DND-41 (cell line): ENCODE results near the gene FGFR1OP2.
"Not testable (repeated sequence)": the region's sequence is repeated elsewhere in the genome, so short reads cannot be mapped to it uniquely, and the experiment has no call there.

Experiments used
- ATAC-seq: fragments of 200-7000 bp; cut with Tn5 transposase; 3 replicates; pipeline ENCODE4 v1.9.1; 2021; ENCODE audit warnings: low read depth; ENCODE audit not compliant: insufficient read depth
- DNase-seq: peaks from one replicate; pipeline ENCODE4 v3.0.0-alpha.2; 2020
- H2AFZ ChIP-seq: 2 replicates; pipeline ENCODE4 v1.6.0; 2012; ENCODE audit warnings: low read depth, low read length
- H3K27ac ChIP-seq: 2 replicates; pipeline ENCODE4 v1.5.1; 2012; ENCODE audit warnings: low read length, inconsistent platforms
- H3K27me3 ChIP-seq: fragments of 200-600 bp; sonication (generic); 2 replicates; pipeline ENCODE4 v1.6.0; 2012; ENCODE audit warnings: low read length, mild to moderate bottlenecking, inconsistent platforms; ENCODE audit not compliant: insufficient read depth, poor library complexity
- H3K36me3 ChIP-seq: 2 replicates; pipeline ENCODE4 v1.5.1; 2012; ENCODE audit warnings: low read length, inconsistent platforms; ENCODE audit not compliant: insufficient read depth
- H3K4me1 ChIP-seq: 2 replicates; pipeline ENCODE4 v1.5.1; 2012; ENCODE audit warnings: mild to moderate bottlenecking, low read length; ENCODE audit not compliant: insufficient read depth
- H3K4me2 ChIP-seq: 2 replicates; pipeline ENCODE4 v1.6.0; 2012; ENCODE audit warnings: mild to moderate bottlenecking, moderate library complexity, low read length, inconsistent platforms; ENCODE audit not compliant: insufficient read depth
- H3K4me3 ChIP-seq, 2 experiments: fragments of 200-600 bp in 1 of 2; shearing (Covaris generic) in 1 of 2; 2 replicates each; pipeline ENCODE4 v1.5.1; 2012 to 2016; ENCODE audit warnings: inconsistent platforms in 2 of 2, low read length in 2 of 2, mild to moderate bottlenecking in 2 of 2, low read depth in 1 of 2, moderate library complexity in 1 of 2
- H3K79me2 ChIP-seq: 2 replicates; pipeline ENCODE4 v1.6.0; 2012; ENCODE audit warnings: low read length, inconsistent platforms; ENCODE audit not compliant: insufficient read depth
- H3K9ac ChIP-seq: 2 replicates; pipeline ENCODE4 v1.6.0; 2012; ENCODE audit warnings: low read depth, mild to moderate bottlenecking, inconsistent platforms, low read length, moderate library complexity
- H3K9me3 ChIP-seq: 2 replicates; pipeline ENCODE4 v1.5.1; 2012; ENCODE audit warnings: low read length, moderate library complexity, mild to moderate bottlenecking, inconsistent platforms; ENCODE audit not compliant: insufficient read depth, severe bottlenecking
- H4K20me1 ChIP-seq: 2 replicates; pipeline ENCODE4 v1.6.0; 2012; ENCODE audit warnings: low read length; ENCODE audit not compliant: insufficient read depth
- EZH2 ChIP-seq: IDR thresholded peaks from 3 replicates; pipeline ENCODE4 v1.6.1; 2012; ENCODE audit warnings: borderline replicate concordance, low read depth, mild to moderate bottlenecking, moderate library complexity, low read length, inconsistent platforms; ENCODE audit not compliant: severe bottlenecking
- TF ChIP-seq, protein P1 (sequence below): IDR thresholded peaks from 2 replicates; pipeline ENCODE4 v1.5.1; 2012; ENCODE audit warnings: borderline replicate concordance, low read length, moderate library complexity, mild to moderate bottlenecking; ENCODE audit not compliant: poor library complexity, severe bottlenecking; ENCODE audit errors: extremely low read depth

FGFR1OP2 gene

DNA sequence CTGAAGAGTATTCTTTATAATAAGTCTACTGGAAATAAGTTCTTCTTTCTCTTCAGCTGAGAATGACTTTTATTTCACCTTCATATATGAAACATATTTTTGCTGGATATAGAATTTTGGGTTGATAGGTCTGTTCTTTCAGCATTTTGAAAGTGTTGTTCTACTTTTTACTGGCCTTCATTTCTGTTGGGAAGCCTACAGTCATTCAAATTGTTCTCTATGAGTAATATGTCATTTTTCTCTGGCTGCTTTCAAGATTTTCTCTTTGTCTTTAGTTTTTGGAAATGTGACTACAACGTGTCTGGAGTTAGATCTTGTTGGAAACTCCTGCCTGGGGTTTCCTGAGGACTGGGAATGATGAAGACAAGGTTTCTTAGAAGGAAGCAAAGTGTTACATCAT is 10.0 kb downstream of the FGFR1OP2 start:
- no peak overlapping the region for H3K9ac ChIP-seq
- no peak overlapping the region for H2AFZ ChIP-seq
- ATAC-seq: no peak

DNA sequence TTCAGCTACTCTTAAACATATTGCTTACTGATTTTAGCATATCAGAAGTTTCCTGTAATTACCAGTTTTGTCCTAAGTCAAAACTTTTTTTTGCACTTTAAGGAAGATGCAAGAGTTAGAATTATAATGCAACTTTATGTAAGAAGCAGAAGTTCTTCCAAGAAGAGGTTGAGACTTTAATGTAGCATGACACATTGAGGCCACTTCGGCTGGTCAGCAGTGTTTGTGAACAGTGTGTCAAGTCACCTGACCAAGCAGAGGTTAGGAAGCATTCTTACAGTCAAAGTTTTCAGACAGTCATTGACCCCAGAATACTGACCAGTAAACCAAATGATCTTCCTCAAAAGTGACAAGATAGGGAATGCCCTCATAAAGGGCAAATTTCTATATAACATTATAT is 15.2 kb downstream of the FGFR1OP2 start:
- Histone ChIP-seq H3K79me2 (peaks cover 81% of the 10 kb centered on the region), H3K9me3 (no peaks in the 10 kb centered on the region), H3K9ac (no peak overlapping the region), H3K4me3 (no peak overlapping the region), H4K20me1 (peaks cover 18% of the 10 kb centered on the region; the same call in 1 of the 2 replicates), H3K4me1 (no peaks in the 10 kb centered on the region), H3K4me2 (no peak overlapping the region), H3K27ac (0 out of 2 replicates have a peak overlapping the region, but pooled peaks have one; percentile 8), H2AFZ (no peak overlapping the region), H3K27me3 (no peaks in the 10 kb centered on the region), H3K36me3 (peaks cover 31% of the 10 kb centered on the region)
- DNase-seq: no peak
- ATAC-seq: no peak
- TF ChIP-seq EZH2: no peak
- TF ChIP-seq, protein P1, sequence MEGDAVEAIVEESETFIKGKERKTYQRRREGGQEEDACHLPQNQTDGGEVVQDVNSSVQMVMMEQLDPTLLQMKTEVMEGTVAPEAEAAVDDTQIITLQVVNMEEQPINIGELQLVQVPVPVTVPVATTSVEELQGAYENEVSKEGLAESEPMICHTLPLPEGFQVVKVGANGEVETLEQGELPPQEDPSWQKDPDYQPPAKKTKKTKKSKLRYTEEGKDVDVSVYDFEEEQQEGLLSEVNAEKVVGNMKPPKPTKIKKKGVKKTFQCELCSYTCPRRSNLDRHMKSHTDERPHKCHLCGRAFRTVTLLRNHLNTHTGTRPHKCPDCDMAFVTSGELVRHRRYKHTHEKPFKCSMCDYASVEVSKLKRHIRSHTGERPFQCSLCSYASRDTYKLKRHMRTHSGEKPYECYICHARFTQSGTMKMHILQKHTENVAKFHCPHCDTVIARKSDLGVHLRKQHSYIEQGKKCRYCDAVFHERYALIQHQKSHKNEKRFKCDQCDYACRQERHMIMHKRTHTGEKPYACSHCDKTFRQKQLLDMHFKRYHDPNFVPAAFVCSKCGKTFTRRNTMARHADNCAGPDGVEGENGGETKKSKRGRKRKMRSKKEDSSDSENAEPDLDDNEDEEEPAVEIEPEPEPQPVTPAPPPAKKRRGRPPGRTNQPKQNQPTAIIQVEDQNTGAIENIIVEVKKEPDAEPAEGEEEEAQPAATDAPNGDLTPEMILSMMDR: no peak

More for the DNA sequence above, 10.0 kb downstream of the FGFR1OP2 start:
- no peak for DNase-seq
- Histone ChIP-seq H4K20me1 (peaks cover 27% of the 10 kb centered on the region; the same call in 1 of the 2 replicates), H3K4me2 (no peak overlapping the region), H3K4me3 (no peak overlapping the region), H3K36me3 (0 out of 2 replicates have a peak, but pooled peaks cover 4% of the 10 kb centered on the region), H3K79me2 (peaks cover 99% of the 10 kb centered on the region), H3K4me1 (peaks cover 10% of the 10 kb centered on the region), H3K27me3 (no peaks in the 10 kb centered on the region), H3K27ac (no peak overlapping the region; the same call in 1 of the 2 replicates), H3K9me3 (peaks cover 5% of the 10 kb centered on the region)
- TF ChIP-seq, protein P1: no peak

DNA sequence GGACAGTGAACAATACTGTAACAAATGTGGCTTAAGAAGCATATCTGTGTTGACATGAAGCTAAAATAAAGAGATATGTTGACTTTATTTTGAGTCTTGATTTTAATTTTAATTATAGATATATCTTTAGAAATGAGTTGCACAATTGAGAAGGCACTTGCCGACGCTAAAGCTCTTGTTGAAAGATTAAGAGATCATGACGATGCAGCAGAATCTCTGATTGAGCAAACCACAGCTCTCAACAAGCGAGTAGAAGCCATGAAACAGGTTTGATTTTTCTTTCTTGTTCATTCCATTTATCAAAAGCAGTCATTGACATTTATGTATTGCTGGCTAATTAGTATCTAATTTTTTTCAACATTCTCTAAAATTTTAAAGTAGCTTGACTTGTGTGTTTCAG is 15.8 kb downstream of the FGFR1OP2 start:
- H3K4me1 ChIP-seq: no peaks in the 10 kb centered on the region
- no peak overlapping the region for H3K9ac ChIP-seq
- H3K4me3 ChIP-seq: no peak overlapping the region
- DNase-seq (no peak), ATAC-seq (no peak)
- H3K36me3 ChIP-seq: peaks cover 34% of the 10 kb centered on the region
- peaks cover 16% of the 10 kb centered on the region; the same call in 1 of the 2 replicates for H4K20me1 ChIP-seq
- no peaks in the 10 kb centered on the region for H3K9me3 ChIP-seq
- TF ChIP-seq, protein P1: no peak
- no peak for TF ChIP-seq EZH2
- H2AFZ ChIP-seq: no peak overlapping the region
- no peaks in the 10 kb centered on the region for H3K27me3 ChIP-seq
- no peak overlapping the region for H3K27ac ChIP-seq
- H3K79me2 ChIP-seq: peaks cover 76% of the 10 kb centered on the region
- no peak overlapping the region for H3K4me2 ChIP-seq

DNA sequence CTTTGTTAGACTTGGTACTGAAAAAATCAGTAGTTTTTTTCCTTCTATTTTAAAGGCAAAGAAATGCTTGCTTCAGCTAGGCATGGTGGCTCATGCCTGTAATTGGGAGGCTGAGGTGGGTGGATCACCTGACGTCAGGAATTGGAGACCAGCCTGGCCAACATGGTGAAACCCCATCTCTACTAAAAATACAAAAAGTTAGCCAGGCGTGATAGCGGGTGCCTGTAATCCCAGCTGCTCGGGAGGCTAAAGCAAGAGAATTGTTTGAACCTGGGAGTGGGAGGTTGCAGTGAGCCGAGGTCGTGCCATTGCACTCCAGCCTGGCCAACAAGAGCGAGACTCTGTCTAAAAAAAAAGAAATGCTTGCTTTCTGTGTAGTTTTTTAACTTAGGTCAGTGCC is 23.1 kb downstream of the FGFR1OP2 start:
- H3K79me2 ChIP-seq, H3K9ac ChIP-seq, H2AFZ ChIP-seq, H4K20me1 ChIP-seq, H3K27ac ChIP-seq, DNase-seq, H3K27me3 ChIP-seq, ATAC-seq, H3K9me3 ChIP-seq, H3K4me1 ChIP-seq, H3K4me3 ChIP-seq, H3K4me2 ChIP-seq: not testable (repeated sequence)
- H3K36me3 ChIP-seq: peaks cover 84% of the 10 kb centered on the region
